ENCODE data around the gene FIG4.

DNA sequence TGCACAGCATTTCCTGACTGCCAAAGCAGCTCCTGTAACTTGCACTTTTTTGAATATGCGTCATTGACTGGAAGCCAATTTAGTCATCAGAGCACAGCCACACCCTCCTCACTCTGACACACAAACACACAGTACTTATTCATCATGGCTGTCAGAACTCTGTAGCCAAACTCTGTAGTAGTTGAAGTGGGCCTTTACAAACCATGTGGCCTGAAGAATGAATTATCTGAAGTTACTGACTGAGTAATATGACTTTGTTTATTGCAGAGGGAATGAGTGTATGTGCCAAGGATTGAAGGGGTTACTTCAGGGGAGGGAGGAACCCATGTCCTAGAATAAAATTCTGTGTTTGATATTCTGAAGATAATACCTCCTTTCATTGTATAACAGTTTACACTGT, 102.7 kb downstream of the FIG4 start:
- TF ChIP-seq FOSL1 (IDR thresholded peaks at IDR 0.05; ENCODE audit: low read depth) (peak; percentile 67), RAD21 (IDR thresholded peaks at IDR 0.05; ENCODE audit: low read depth) (no peak), EZH2phosphoT487 (IDR thresholded peaks at IDR 0.05; ENCODE audit: borderline replicate concordance) (no peak), CEBPB (IDR thresholded peaks at IDR 0.05; ENCODE audit: low read depth) (no peak), SP1 (IDR thresholded peaks at IDR 0.05; ENCODE audit: low read depth) (peak; percentile 62), SRF (IDR thresholded peaks at IDR 0.05; ENCODE audit: low read depth) (no peak), EZH2 (IDR thresholded peaks at IDR 0.05) (no peak), POLR2AphosphoS5 (IDR thresholded peaks at IDR 0.05; ENCODE audit: low read depth, low read length) (no peak), TCF7L2 (IDR thresholded peaks at IDR 0.05; ENCODE audit: borderline replicate concordance, extremely low read depth, insufficient read depth, insufficient read length) (no peak)
- TF ChIP-seq, protein P1, sequence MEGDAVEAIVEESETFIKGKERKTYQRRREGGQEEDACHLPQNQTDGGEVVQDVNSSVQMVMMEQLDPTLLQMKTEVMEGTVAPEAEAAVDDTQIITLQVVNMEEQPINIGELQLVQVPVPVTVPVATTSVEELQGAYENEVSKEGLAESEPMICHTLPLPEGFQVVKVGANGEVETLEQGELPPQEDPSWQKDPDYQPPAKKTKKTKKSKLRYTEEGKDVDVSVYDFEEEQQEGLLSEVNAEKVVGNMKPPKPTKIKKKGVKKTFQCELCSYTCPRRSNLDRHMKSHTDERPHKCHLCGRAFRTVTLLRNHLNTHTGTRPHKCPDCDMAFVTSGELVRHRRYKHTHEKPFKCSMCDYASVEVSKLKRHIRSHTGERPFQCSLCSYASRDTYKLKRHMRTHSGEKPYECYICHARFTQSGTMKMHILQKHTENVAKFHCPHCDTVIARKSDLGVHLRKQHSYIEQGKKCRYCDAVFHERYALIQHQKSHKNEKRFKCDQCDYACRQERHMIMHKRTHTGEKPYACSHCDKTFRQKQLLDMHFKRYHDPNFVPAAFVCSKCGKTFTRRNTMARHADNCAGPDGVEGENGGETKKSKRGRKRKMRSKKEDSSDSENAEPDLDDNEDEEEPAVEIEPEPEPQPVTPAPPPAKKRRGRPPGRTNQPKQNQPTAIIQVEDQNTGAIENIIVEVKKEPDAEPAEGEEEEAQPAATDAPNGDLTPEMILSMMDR (IDR thresholded peaks at IDR 0.05 in 2 of 3, conservative IDR thresholded peaks at IDR 0.05 in 1 of 3; ENCODE audit: borderline replicate concordance in 1 of 3, insufficient read depth in 1 of 3, low read depth in 2 of 3, low read length in 2 of 3): no peak
- TF ChIP-seq, protein P2, sequence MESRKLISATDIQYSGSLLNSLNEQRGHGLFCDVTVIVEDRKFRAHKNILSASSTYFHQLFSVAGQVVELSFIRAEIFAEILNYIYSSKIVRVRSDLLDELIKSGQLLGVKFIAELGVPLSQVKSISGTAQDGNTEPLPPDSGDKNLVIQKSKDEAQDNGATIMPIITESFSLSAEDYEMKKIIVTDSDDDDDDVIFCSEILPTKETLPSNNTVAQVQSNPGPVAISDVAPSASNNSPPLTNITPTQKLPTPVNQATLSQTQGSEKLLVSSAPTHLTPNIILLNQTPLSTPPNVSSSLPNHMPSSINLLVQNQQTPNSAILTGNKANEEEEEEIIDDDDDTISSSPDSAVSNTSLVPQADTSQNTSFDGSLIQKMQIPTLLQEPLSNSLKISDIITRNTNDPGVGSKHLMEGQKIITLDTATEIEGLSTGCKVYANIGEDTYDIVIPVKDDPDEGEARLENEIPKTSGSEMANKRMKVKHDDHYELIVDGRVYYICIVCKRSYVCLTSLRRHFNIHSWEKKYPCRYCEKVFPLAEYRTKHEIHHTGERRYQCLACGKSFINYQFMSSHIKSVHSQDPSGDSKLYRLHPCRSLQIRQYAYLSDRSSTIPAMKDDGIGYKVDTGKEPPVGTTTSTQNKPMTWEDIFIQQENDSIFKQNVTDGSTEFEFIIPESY (IDR thresholded peaks at IDR 0.05; ENCODE audit: extremely low read depth, insufficient replicate concordance, low read length): no peak
- TF ChIP-seq, protein P3, sequence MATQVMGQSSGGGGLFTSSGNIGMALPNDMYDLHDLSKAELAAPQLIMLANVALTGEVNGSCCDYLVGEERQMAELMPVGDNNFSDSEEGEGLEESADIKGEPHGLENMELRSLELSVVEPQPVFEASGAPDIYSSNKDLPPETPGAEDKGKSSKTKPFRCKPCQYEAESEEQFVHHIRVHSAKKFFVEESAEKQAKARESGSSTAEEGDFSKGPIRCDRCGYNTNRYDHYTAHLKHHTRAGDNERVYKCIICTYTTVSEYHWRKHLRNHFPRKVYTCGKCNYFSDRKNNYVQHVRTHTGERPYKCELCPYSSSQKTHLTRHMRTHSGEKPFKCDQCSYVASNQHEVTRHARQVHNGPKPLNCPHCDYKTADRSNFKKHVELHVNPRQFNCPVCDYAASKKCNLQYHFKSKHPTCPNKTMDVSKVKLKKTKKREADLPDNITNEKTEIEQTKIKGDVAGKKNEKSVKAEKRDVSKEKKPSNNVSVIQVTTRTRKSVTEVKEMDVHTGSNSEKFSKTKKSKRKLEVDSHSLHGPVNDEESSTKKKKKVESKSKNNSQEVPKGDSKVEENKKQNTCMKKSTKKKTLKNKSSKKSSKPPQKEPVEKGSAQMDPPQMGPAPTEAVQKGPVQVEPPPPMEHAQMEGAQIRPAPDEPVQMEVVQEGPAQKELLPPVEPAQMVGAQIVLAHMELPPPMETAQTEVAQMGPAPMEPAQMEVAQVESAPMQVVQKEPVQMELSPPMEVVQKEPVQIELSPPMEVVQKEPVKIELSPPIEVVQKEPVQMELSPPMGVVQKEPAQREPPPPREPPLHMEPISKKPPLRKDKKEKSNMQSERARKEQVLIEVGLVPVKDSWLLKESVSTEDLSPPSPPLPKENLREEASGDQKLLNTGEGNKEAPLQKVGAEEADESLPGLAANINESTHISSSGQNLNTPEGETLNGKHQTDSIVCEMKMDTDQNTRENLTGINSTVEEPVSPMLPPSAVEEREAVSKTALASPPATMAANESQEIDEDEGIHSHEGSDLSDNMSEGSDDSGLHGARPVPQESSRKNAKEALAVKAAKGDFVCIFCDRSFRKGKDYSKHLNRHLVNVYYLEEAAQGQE (IDR thresholded peaks at IDR 0.05; ENCODE audit: low read depth): no peak
- TF ChIP-seq, protein P4, sequence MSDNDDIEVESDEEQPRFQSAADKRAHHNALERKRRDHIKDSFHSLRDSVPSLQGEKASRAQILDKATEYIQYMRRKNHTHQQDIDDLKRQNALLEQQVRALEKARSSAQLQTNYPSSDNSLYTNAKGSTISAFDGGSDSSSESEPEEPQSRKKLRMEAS (IDR thresholded peaks at IDR 0.05): peak; percentile 58

All from HCT116 (cell line).